A204.1 (cell line): Measurements from ENCODE around the gene STK24.

Experiments
- FAIRE-seq: peaks from 2 replicates; lab custom pipeline; 2012; peaks lifted over from hg19 to GRCh38; lab: Jason Lieb, UNC

STK24 gene

DNA sequence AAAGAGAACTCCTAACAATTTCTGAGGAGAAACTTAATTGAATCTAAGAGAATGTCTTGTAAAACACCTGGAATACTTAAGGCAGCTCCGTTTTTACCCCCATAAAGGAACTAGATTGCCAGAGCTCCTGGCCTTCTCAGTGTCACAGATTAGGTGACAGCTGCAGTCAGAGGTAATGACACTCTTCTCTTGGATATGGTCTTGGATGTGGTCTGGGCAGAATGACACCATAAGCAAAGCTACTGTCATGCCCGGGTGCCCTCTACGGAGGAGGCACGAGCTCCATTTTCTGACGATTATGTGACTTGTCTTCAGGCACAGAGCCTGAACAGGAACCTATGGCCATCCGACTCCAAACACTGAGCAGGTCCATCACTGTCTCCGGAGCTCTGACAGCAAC lies 46.7 kb downstream of the STK24 start:
- no peak for FAIRE-seq

DNA sequence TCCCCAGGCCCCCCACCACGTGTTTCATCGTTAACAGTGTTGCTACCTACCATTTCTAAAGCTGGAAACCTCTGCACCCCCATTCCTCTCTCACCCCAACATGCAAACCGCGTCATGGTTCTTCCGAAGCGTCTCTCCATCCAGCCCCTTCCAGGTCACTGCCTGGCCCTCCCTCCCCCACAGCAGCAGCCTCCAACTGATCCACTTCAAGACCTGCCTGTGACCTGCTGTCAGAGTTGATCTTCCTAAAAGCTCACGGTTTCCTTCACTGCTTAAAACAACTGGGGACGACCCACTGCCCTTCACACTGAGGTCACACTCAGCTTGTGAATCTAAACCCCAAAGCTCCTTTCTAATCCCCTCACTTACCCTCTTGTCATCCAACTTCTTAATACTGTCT lies 47.7 kb downstream of the STK24 start:
- FAIRE-seq, result no peak

GRCh38 chr13:98528663-98529064 lies 48.2 kb downstream of the STK24 start:
- FAIRE-seq, result no peak

DNA sequence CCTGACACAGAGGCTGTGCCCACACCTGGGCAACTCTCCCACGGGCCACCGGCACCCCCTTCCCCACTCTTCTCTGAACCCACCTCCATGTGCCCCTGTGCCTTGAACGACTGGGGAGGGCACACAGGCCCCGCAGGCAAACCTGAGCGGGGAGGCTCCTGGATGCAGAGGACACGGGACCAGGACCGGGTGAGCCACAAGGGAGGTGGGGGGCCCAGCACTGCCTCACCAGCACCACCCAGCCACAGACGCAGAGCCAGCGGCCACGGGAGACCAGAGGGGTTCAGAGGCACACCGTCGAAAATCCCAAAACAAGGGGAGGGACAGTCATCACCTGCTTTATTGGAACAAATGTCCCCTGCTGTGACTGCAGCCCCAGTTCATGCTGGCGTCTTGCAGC lies 49.4 kb downstream of the STK24 start:
- no peak for FAIRE-seq

DNA sequence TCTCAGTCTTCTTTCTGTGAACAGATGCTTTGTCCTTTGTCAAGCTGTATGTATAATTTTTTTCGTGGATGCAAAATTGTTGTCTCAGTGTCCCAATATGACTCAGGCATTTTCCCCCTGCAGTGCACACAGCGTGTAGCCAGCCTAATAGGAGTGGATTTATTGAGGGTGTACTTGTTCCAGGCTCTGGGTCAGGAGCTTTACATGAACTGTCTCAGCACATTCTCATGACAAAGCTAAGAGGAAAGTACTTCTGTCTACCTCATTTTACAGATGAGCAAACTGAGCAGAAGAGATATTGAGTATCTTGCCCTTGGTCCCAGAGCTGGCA lies 50.8 kb downstream of the STK24 start:
- FAIRE-seq, result no peak

GRCh38 chr13:98525456-98526181 lies 51.3 kb downstream of the STK24 start:
- no peak for FAIRE-seq

GRCh38 chr13:98524793-98525192 lies 52.1 kb downstream of the STK24 start:
- no peak for FAIRE-seq

DNA sequence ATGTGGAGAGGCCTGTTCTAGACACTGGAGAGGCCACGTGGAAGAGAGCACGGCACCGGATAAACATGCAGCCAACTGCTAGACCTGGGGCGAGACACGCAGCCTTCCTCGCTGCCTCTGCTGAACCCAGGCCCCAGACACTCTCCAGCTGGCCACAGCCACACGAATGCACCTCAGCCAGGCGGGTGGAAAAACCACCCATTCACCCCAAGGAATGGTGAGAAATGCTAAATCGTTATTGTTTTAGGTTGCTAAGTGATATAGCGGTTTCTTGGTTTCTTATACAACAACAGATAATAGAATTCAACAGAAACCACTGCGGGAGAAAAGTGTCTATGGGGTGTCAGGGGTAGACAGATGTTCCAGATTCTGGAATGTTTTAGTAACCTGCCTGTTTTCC lies 52.5 kb downstream of the STK24 start:
- no peak for FAIRE-seq

DNA sequence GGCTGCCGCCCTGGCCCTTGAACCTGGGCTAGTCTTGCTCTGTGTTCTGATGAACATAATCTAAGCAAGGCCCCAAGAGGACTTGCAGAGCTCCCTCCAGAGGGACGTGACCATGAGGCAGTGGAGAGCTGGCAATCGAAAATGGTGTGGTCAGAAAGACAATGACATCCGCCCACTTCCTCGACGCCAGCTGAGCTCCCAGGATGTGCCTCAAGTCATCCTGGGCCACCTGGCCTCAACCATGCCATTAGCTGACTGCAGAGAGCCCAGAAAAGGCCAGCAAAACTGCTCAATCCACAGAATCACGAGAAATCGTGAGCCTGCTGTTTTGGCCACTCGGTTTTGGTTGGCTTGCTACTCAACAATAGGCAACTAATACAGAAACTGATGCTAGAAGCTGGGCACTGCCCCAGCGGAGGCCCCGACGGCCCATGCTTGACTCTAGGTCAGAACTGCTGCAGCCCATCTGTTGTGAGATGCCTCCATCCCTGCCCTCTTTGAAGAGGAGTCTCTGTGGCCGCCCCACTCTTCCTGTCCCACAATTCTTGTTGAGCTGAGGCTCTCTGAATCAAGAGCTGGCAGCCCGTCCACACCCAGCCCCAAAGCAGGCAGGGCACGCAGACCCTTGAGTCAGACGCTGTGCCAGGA lies 53.3 kb downstream of the STK24 start:
- FAIRE-seq, result no peak

GRCh38 chr13:98522371-98522770 lies 54.5 kb downstream of the STK24 start:
- no peak for FAIRE-seq

GRCh38 chr13:98521461-98522247 lies 55.3 kb downstream of the STK24 start:
- FAIRE-seq, result no peak

DNA sequence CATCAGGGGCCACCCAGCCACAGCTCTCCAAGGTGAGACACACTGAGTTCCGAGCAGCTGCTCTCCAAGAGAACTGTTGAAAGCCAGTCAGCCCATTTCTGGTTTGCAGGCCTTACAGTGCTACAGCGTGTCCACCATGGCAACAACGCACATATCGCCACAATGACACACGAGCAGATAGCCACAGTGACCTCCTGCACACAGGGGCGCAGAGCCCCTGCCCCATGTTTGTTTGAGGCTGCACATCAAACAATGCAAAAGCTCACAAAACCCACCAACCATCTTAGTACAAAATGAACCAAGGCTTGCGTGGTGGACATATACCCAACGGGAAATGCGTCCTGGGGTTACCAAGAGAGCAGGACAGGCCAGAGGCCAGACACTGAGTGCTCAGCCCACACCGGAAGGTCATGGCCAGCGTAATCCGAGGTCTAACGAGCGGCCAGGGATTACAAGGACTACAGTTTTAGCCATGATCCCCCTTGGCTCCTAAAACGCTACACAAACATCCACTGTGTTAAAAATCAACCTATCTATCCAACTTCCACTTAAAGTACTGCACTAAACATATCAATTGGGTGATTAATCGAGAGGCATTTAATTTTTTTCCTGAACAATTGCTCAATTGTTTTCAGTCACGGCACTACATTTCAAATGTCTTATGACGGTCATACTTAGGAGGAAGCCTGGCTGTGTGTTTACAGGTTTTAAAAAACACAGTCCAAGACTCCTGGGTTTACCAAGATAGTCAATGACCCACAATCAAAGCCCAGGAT lies 56.0 kb downstream of the STK24 start:
- no peak for FAIRE-seq

- FAIRE-seq, result no peak
Observed at GRCh38 chr13:98519976-98520375, 56.9 kb downstream of the STK24 start.

DNA sequence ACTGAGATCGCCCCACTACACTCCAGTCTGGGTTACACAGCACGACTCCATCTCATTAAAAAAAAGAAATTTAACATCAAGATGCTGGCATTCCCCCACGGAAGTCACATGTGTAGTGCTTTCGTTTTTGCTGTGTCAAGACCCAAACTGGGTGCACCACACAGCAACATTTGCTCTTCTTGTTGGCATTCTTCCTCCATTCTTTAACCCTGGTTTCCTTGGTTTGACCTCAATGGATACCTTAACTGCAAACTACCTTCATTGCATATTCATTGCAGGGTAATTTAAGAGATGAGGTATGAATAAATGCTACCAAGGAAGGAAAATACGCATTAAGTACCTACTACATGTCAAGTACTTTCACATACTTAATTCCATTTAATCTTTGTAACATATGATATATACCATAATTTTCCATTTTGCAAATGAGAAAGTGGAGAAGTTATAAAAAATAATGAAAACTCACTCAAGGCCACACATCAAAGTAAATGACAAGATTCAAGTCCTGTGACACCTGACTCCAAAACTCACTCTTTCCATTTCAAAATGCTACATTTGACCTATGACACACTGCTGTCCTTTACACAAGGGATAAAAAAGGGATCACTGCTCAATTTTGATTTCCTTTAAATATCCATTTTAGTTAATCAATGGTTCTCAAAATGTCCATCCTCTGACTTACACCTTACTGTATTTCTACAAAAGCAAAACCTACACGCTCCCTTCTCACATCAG lies 59.2 kb downstream of the STK24 start:
- no peak for FAIRE-seq

DNA sequence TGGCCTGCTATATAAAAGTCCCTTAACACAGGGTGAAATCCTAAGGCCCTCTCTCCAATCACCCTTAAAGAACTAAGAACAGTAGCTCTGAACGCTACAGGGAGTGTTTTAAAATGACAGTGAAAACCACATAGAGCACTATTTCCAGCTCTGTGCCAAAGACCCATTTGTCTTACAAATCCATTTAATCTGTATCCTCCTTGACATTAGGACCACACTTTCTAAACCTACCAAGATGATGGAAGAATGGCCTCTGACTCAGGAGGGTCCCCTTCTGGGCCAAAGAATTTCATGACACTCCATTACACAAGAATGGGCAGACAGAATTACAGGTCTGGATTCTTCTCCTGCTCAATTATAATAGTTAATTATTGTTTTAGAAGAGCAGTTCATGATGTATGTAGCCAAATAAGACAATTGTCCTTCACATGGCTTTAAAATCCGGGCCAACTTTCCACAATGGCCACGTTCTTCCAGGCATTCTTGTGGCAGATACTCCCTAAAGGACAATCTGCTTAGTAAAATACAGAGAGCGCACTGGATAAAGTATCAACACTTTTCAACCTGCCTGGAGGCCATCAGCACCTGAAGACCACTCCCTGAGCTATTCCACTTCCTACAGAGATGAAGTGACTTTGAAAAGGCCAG lies 61.0 kb downstream of the STK24 start:
- no peak for FAIRE-seq

GRCh38 chr13:98514288-98514687 lies 62.6 kb downstream of the STK24 start:
- FAIRE-seq, result no peak

- no peak for FAIRE-seq
Observed at GRCh38 chr13:98513837-98514236, 63.1 kb downstream of the STK24 start.

GRCh38 chr13:98512774-98513665 lies 63.9 kb downstream of the STK24 start:
- no peak for FAIRE-seq

GRCh38 chr13:98511435-98511834 lies 65.5 kb downstream of the STK24 start:
- FAIRE-seq, result no peak

DNA sequence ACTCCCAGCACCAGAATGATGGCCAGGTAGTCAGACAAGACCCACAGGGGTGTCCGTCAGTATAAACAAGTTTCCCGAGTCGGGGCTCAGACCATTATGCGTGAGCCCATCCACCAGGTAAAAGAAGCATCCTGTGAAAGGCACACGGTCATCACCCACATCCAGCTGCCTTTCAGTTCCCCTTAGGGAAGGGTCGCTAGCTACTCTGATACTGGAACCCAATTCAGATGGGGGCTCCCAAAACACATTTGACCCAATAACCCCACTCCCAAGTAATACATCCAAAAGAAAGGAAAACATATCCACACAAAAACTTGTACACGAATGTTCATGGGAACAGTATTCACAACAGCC lies 66.8 kb downstream of the STK24 start:
- FAIRE-seq, result no peak
